ENCODE data around the gene FHAD1.
A peak's percentile ranks its signal among the peaks of the same experiment; 100 is the strongest.

FHAD1 gene

DNA sequence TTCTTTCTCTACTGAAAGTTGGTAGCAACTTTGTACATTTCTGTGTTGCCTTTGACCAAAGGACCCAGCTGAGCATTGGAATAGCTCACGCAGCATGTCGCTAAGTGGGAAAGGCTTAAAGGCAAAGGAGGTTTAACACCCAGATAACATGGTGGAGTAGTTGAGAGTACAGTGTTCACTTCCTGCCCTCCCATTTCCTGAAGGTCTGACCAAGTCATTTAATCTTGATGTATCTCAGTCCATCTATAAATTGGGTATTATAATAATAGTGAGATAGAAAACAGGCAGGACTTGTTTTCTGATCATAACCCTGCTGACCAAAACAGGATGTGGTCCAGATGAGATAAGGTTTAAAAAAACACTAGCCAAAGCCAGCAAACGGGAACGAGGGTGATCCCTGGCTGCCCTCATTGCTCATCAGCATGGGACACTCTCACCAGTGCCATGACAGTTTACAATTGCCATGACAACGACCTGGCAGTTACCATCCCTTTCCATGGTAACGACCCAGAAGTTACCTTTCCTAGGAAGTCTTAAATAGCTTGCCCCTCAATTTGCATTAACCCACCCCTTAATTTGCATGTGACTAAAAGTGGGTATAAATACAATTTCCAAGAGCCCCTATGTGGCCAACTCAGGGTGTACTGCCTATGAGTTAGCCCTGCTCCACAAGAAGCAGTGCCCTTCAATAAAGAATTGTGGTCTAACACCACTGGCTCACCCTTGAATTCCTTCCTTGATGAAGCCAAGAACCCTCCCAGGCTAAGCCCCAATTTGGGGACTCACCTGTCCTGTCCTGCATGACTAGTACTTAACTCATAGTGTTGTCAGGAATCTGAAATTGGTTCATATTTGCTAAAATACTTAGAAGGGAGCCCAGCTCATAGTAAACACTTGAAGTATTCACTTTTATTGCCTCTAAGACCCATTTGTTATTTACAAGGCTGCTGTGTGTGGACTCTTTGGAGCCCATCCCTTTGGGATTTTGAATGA, 28.4 kb upstream of the FHAD1 start:
- no peak for DNase-seq

DNA sequence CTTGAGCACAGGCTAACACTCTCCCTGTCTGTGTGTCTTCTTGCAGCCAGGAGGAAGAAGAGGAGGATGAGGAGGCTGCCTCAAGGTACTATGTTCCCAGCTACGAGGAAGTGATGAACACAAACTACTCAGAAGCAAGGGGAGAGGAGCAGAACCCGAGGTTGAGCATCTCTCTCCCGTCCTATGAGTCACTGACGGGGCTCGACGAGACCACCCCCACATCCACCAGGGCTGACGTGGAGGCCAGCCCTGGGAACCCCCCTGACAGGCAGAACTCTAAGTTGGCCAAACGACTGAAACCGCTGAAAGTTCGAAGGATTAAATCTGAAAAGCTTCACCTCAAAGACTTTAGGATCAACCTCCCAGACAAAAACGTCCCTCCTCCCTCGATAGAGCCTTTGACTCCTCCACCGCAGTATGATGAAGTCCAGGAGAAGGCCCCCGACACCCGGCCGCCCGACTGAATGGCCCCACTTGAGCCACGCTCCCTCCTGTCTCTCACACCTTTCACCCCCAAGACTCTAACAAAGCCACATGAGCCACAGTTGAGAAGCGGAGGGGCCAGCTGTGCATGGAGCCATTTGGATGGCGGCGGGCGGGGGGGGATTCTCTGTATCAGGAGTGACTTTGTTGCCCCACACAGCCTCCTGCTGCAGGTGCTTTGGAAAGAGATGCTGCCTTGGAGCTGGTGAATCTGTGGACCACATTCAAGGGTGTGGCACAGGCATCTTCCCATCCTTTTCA, 27.6 kb upstream of the FHAD1 start:
- no peak for DNase-seq

DNA sequence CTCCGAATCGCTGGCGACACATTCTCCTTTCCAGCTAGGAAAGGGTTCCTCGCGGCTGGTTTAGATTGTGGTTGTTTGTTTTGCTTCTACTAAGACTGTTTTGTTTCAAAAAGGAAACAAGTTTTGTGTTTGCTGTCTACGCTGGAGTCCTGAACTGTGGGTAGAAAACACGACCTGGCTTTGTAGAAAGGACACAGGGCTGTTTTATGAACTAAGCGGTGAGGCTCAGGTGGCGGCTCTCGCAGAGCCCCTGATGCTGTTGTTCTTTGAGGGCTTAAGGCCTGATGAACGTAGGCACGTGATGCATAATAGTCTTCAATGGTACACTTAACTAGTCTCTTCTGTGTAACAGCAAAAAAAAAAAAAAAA, 27.0 kb upstream of the FHAD1 start:
- no peak for DNase-seq

DNA sequence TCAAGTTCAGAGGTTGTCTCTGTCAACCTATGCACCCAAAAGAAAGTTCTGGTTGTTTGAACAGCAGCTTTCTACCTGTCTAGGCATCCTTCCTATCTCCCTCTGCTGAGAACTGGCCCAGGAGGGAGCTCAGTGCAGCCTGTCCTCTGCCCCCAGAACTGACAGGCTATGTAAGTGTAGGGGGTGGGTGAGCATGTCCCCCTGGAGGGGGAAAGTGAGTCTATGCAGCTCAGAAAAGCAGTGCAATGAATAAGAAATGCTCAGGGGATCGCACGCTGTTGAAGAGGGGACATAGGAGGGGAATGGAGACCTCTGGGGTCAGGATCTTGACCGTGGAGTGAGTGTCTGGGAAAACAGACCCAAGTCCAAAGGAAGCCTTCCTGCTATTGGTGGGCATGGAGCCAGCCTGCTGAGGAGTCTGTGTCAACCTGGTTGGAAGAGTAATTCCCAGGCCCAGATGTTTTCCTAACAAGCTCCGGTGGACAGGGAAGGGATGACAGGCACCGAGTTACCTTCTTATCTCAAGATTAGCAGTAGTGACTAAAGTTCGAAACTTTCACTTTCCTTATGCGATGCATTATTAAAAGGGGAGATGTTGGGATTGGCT, 26.1 kb upstream of the FHAD1 start:
- DNase-seq, result no peak

DNA sequence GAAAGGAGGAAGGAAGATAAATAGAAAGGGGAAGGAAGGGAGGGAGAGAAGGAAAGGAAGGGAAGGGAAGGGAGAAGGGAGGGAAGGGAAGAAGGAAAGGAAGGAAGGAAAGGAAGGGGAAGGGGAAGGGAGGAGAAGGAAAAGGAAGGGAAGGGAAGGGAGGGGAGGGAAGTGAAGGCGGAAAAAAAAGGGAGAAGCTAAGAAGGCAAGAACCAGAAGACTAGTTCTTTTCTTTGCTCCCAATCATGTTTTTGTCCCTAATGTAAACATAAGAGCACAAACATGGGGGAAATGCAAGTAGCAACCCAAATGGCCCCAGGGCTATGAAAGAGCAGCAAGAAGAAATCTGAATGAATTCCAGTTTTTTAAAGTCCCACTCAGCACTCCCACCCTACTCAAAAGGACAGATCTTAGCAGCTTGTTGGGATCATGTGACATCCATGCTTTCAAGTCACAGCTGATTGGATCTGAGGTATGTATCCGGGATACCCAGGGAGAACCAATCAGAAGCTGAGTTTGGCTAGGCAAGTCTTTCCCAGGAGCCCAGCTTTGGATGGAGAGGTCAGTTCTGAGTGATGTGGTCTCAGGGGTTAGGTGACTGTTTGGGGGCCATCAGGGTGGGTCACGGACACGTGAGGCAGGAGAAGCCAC, 24.2 kb upstream of the FHAD1 start:
- DNase-seq, result no peak

DNA sequence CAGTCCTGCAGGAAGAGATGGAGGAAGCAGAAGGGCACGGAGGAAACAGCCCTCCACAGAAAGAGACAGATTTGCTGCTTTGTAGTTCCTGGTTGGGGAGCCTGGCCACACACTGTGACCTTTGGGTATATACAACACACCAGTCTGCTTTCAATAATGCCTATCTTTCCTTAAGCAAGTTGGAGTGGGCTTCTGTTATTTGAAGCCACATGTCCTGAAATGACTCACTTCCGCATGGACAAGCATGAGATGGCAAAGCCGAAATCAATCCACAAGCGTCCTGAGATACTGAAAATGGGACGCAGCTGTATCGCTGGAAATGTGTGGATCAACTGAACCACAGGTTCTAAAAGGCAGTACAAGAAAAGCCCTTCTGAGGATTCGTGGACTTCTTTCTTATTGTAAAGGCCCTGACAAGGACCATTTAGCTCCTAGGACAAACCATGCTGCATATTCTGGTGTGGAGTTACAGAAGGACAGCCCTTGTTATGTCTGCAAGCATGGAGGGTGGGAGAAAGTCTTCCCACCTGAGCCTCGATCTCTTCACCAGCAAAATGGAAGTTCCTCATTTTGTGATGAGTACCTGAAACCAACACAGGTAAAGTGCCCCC, 22.7 kb upstream of the FHAD1 start:
- DNase-seq, result no peak

DNA sequence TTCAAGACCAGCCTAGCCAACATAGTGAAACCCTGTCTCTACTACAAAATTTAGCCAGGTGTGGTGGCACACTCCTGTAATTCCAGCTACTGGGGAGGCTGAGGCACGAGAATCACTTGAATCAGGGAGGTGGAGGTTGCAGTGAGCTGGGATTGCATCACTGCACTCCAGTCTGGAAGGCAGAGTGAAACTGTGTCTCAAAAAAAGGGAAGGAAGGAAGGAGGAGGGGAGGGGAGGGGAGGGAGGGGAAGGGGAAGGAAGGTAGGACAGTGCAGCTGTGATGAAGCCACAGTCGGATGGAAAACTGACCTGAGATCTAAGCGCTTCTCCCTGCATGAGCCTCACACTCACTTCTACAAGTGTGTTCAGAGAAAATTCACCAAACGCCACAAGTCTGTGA, 22.0 kb upstream of the FHAD1 start:
- DNase-seq, result no peak

DNA sequence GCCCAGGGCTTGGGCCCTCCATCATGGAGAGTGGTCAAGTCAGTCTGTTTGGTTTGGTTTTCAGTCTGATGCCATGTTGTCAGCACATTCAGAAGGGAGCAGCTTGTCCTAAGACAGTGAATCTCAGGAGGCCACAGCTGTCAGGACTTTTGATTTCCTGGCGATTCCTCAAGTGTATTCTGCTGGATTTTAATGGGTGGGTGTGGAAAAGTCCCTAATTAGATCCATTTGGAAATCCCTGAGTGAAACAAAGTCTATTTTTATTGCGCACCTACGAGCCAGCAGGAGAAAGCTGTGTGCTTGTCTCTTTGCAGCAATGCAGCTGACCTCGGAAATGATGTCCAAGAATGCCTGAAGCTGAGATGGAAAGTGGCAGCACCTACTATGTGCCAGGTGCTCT, 21.6 kb upstream of the FHAD1 start:
- DNase-seq, result no peak

DNA sequence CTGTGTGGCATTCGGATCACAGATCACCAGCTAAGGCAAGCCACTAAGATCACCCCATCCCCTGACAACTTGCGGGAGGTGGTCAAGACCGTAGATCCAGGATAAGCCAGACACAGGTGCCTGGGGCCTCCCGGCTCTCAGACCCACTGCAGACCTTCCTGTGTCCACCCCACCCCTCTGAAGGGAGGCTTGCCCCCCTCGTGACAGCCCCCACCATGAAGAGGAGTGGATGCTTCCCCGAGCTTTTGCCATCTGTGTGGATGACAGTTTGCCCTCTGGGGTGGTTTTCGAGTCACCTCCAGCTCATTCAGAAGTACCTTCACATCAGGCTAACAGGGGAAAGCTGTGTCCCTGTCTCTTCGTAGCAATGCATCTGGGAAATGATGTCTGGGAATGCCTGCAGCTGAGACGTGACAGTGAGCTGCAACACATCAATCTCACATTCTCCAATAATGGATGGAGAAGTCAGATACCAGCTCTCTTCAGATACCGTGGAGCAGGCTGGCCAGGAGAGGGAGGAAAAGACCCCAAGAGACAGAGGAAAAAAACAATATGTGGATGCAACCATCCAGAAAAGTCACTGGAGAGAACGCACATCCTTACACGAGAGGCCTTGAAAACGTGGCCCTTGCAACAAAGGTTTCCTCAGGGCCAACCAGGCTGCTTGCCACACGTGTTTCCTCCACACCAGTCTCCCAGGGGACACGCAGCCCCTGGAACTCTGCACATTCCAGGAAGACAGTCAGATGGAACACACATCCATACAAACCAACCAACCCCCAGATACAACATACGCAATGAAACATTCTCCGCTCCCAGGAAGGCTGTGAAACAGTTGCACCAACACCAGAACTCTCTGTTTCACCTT, 20.4 kb upstream of the FHAD1 start:
- DNase-seq, result no peak

DNA sequence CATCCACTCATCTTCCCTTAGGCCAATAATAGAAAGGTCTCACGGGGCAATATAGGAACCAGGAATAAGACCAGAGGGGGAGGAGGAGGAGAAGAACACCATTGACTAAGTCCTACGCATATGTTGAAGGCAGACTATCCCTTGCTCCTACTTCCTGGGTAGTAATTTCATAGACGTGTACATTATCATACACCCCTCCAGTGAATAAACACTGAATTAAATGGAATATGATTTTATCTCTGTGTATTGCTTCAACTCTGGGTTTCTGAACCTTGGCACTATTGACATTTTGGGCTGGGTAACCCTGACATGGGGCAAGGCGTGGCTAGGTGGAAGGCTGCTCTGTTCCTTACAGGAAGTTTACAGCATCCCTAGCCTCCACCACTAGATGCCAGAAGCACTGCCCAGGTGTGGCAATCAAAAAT, 17.3 kb upstream of the FHAD1 start:
- no peak for DNase-seq

DNA sequence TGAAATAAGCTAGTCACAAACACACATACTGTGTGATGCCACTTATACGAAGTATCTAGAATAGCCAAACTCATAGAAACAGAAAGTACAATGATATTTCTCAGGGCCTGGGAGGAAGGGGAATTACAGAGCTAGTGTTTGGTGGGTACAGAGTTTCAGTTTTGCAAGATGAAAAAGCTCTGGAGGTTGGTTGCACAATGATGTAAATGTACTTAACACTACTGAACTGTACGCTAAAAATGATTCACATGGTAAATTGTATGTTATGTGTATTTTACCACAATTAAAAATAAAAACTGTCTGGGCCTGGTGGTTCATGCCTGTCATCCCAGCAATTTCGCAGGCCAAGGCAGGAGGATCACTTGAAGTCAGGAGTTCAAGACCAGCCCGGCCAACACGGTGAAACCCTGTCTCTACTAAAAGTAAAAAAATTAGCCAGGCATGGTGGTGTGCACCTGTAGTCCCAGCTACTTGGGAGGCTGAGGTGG, 15.3 kb upstream of the FHAD1 start:
- DNase-seq, result no peak

DNA sequence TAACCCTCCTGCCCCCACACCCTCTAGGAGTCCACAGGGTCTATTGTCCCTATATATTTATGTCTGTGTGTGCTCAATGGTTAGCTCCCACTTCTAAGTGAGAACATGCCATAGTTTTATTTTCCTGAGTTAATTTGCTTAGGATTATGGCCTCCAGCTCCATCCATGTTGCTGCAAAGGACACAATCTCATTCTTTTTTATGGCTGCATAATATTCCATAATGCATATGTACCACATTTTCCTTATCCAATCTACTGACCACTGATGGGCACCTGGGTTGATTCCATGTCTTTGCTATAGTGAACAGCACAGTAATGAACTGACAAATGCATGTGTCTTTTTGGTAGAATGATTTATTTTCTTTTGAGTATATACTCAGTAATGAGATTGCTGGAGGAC, 13.3 kb upstream of the FHAD1 start:
- no peak for DNase-seq

DNA sequence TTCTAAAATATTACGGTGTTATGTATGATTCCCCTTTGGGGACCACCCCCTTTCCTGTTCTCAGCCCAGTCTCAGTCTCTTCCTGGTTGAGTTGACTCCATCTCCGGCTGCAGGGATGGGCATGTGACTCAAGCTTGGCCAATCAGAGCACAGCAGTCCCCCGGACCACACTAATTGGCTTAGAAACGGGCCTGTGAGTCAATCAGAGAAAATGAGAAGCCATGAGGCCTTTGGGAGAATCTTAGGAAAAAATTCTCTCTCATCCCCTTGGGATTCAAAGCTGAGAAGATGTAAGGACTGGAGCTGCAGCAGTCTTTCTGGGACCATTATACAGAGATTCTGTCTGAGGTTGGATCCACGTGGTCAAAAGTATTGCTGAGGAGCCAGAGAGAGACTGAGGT, 10.7 kb upstream of the FHAD1 start:
- peak; percentile 35 for DNase-seq

DNA sequence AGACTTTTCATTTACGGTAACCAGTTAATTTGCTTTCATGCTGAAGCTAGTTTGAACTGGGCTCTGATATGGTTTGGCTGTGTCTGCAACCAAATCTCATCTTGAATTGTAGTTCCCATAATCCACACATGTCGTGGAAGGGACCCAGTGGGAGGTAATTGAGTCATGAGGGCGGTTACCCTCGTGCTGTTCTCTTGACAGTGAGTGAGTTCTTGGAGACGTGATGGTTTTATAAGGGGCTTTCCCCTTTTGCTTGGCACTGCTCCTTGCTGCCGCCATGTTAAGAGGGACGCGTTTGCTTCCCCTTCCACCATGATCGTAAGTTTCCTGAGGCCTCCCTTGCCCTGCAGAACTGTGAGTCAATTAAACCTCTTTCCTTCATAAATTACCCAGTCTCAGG, 10.3 kb upstream of the FHAD1 start:
- no peak for DNase-seq

DNA sequence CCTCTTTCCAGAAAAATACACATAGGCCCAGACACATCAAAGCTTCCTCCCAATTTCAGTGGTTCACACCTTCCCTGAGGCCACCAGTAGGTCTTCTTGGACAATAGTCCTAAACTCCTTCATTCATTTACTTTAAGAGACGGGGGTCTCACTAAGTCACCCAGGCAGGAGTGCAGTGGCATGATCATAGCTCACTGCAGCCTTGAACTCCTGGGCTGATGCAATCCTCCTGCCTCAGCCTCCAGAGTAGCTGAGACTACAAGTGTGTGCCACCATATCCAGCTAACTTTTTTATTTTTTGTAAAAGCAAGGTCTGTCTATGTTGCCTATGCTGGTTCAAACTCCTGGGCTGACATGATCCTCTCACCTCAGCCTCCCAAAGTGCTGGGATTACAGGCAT, 8.2 kb upstream of the FHAD1 start:
- DNase-seq, result no peak

DNA sequence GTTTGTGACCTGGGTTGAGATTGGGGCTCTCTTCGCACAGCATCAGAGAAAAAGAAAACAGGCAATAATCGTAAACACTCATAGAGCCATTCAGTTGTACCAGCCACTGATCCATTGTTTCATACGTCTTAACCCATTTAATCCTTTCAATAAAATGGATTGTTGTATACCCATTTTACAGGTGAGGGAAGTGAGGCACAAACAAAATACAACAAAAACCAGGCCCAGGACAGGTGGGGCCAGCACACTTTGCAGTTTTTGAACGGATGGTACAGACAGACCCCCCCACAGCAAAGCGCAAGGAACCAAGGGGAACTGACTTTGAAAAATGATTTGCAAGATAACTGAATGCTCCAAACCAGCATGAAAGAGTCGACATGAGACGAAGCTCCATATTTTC, 4.3 kb upstream of the FHAD1 start:
- no peak for DNase-seq

DNA sequence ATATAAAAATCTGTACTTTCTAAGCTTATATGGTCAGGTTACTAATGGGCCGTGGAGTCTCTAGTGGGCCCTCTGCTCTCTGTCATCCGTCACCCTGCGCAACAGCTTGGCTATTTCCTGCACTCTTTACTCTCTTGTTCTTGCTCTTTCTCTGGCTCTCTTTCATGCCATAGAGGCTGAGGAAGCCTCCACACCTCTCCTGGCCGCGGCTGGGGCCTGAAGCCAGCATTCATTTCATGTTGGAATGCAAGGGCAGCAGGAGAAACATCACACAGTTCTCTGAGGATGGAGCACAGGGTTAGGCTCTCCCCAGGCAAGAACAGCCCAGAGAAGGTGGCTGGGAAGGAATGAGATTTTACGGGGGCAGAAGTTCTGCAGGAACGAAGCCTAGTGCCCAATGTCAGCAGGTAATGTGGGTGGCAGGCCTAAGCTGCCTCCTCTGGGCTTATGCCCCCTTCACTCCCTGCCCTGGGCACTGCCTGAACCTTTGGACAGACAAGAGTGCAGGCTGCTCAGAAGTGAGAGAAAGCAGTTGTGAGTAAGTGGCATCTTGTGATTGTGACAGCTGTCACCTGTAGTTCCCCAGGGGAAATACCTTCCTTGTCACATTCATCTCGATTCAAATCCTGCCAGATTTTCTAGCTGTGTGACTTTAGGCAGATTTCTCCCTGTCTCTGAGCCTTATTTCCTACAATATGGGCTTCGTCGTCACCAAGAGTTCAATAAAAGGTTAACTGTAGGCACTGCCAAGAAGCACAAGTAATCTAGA, 3.6 kb upstream of the FHAD1 start:
- DNase-seq, result no peak

DNA sequence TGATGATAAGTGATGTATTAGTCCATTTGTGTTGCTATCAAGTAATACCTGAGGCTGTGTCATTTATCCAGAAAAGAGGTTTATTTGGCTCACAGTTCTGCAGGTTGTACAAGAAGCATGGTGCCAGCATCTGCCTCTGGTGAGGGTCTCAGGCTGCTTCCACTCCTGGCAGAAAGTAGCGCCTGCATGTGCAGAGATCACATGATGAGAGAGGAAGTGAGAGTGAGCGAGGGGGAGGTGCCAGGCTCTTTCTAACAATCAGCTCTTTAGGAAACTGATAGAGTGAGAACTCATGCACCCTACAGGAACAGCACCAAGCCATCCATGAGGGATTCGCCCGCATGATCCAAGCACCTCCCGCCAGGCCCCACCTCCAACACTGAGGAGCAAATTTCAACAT, 2.2 kb upstream of the FHAD1 start:
- no peak for DNase-seq

DNA sequence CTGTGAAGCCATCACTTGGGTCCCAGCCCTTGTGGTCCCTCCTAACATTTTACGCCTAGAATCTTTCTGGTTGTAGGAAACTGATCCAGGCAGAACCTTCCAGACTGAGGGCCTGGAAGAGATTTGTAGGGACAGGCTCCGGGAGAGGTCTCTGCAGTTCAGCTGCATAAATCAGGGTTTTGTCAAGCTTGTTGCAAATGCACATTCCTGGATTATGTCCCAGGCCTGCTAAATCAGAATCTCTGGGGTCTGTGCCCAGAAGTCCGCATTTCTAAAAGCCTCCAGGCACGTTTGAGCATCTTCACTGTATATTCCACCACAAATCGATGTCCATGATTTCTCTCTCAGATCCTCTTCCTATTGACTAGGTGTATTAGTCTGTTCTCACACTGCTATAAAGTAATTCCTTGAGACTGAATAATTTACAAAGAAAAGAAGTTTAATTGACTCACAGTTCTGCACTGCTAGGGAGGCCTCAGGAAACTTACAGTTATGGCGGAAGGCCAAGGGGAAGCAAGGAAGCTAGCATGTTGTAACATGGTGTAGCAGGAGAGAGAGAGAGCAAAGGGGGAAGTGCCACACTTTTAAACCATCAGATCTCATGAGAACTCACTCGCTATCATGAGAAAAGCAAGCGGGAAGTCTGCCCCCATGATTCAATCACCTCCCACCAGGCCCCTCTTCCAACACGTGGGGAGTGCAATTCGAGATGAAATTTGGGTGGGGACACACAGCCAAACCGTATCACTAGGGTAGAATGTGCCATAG, 1.2 kb upstream of the FHAD1 start:
- peak; percentile 71 for DNase-seq

DNA sequence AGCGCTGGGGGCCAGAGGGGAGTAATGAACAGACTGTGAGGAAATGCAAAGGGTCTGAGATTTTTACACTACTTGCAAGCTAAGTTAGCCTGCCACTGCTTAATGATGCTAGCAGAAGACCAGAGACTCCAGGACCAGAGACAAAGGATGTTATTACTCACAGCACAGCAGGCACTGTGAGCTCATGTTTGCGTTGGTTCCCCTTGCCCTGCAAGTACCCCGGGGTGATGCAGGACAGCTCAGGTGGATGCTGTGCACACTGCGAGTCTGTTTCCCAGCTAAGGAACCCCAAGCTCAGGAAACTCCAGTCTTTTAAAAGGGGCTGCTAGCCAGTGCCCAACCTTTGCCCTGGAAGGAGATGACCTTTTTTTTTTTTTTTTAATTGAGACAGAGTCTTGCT, 1.2 kb downstream of the FHAD1 start:
- DNase-seq, result no peak

Data from fibroblast of skin of right quadriceps (primary cell).